AG09309 (cell line): ENCODE results near the gene PTMS.

Experiments used
- DNase-seq: peaks from one replicate; pipeline ENCODE4 v3.0.0-alpha.2; 2010; ENCODE audit warnings: low read depth
- H3K4me3 ChIP-seq: 2 replicates; pipeline ENCODE4 v1.5.1; 2011; ENCODE audit warnings: mild to moderate bottlenecking, low read depth, low read length, moderate library complexity; ENCODE audit not compliant: control insufficient read depth
- CTCF ChIP-seq: IDR thresholded peaks from 2 replicates; pipeline ENCODE4 v1.5.1; 2011; ENCODE audit warnings: mild to moderate bottlenecking, low read depth, low read length, inconsistent platforms; ENCODE audit not compliant: insufficient read depth, control insufficient read depth; ENCODE audit errors: missing control alignments

The PTMS gene

GRCh38 chr12:6817662-6818157 lies 51.5 kb downstream of the PTMS start:
- DNase-seq: no peak
- H3K4me3 ChIP-seq: no peak overlapping the region
- no peak for TF ChIP-seq CTCF

GRCh38 chr12:6818222-6818621 lies 52.1 kb downstream of the PTMS start:
- DNase-seq: no peak
- H3K4me3 ChIP-seq: no peak overlapping the region
- no peak for TF ChIP-seq CTCF

GRCh38 chr12:6818645-6819044 lies 52.5 kb downstream of the PTMS start:
- no peak for TF ChIP-seq CTCF
- DNase-seq: no peak
- no peak overlapping the region for H3K4me3 ChIP-seq

- no peak overlapping the region for H3K4me3 ChIP-seq
- no peak for TF ChIP-seq CTCF
- no peak for DNase-seq
Observed at GRCh38 chr12:6819106-6820030, 53.2 kb downstream of the PTMS start.

- H3K4me3 ChIP-seq: no peak overlapping the region
- TF ChIP-seq CTCF: no peak
- no peak for DNase-seq
Observed at GRCh38 chr12:6820166-6820565, 54.0 kb downstream of the PTMS start.
